ENCODE data around the gene APLP1.

APLP1 gene

DNA sequence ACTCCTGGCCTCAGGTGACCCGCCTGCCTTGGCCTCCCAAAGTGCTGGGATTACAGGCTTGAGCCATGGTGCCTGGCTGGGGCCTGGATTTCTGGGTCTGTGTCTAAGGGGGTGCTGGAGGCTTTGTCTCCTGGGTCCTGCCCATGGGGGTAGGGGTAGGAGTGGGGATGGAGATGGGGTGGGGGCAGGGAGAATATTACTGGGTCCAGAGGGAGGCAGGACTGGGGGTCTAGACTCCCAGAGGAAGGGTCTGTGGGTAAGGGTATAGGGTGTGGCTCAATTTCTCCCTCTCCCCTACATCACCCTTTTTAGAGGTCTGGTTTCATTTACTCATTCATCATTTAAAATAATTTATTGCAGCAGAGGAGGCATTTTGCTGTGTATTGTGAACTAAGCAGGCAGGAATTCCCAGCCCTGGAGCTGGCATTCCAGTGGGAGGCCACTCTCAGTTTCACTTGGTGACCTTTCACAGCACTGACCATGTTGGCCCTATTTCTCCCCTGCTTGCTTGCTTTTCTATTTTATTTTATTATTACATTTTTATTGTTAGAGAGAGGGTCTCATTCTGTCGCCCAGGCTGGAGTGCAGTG is 32.8 kb downstream of the APLP1 start:
- peak overlapping the region; percentile 88 for H3K4me3 ChIP-seq (ENCODE audit: low read depth, low read length)
- TF ChIP-seq, protein P1, sequence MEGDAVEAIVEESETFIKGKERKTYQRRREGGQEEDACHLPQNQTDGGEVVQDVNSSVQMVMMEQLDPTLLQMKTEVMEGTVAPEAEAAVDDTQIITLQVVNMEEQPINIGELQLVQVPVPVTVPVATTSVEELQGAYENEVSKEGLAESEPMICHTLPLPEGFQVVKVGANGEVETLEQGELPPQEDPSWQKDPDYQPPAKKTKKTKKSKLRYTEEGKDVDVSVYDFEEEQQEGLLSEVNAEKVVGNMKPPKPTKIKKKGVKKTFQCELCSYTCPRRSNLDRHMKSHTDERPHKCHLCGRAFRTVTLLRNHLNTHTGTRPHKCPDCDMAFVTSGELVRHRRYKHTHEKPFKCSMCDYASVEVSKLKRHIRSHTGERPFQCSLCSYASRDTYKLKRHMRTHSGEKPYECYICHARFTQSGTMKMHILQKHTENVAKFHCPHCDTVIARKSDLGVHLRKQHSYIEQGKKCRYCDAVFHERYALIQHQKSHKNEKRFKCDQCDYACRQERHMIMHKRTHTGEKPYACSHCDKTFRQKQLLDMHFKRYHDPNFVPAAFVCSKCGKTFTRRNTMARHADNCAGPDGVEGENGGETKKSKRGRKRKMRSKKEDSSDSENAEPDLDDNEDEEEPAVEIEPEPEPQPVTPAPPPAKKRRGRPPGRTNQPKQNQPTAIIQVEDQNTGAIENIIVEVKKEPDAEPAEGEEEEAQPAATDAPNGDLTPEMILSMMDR (IDR thresholded peaks at IDR 0.05; ENCODE audit: borderline replicate concordance, insufficient read depth, low read depth, low read length): no peak

DNA sequence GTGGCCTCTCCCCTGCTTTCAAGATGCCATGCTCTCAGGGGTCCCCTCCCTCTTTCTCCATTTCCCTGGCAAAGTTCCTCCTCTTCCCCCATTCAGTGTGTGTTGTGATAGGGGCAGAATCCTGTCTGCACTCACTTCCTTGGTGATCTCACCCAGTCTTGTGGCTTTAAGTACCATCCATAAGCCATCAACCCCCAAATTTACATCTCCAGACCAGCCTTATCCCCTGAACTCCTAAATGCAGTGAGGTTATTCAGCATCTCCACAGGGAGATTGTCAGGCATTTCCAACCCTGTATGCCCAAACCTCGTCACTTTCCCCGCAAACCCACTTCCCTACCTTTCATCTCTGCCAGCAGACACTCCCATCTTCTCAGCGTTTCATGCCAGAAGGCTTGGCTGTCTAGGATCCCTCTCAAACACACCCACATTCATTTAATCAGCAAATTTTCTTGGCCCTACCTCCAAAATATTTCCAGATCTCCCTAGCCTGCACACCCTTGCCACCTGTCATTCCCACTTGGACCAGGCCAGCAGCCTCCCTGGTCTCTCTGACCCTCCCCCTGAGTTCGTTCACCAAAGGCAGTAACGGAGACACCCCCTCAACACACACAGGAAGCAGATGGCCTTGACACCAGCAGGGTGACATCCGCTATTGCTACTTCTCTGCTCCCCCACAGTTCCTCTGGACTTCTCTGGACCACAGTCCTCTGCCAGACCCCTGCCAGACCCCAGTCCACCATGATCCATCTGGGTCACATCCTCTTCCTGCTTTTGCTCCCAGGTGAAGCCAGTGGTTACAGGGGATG is 33.7 kb downstream of the APLP1 start, which contains the start of gene HCST:
HCST (plus strand) TSS at position 676 of the 808 bp plus-strand sequence; CDS start at position 741, 65 bp downstream.
- H3K4me3 ChIP-seq (ENCODE audit: low read depth, low read length): peak within 1 kb of the TSS; percentile 53
- TF ChIP-seq, protein P1 (IDR thresholded peaks at IDR 0.05; ENCODE audit: borderline replicate concordance, insufficient read depth, low read depth, low read length): no peak

DNA sequence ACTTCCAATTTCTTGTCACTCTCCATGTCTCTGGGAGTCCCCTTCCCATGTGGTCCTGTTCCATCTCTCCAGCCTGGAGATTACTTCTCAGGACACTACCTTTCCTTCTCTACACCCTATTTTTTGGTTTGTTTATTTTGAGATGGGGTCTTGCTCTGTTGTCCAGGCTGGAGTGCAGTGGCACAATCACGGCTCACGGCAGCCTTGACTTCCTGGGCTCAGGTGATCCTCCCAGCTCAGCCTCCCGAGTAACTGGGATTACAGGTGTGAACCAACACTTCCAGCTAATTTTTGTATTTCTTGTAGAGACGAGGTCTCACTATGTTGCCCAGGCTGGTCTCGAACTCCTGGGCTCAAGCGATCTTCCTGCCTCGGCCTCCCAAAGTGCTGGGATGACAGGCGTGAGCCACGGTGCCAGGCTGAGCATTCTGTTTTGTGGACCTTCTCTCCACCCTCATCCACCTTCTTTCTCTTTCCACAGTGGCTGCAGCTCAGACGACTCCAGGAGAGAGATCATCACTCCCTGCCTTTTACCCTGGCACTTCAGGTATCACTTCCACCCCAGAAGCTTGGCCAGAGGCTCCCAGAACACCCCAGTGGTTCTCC is 34.6 kb downstream of the APLP1 start:
- TF ChIP-seq, protein P1 (IDR thresholded peaks at IDR 0.05; ENCODE audit: borderline replicate concordance, insufficient read depth, low read depth, low read length): no peak
- H3K4me3 ChIP-seq (ENCODE audit: low read depth, low read length): peak overlapping the region; percentile 53

DNA sequence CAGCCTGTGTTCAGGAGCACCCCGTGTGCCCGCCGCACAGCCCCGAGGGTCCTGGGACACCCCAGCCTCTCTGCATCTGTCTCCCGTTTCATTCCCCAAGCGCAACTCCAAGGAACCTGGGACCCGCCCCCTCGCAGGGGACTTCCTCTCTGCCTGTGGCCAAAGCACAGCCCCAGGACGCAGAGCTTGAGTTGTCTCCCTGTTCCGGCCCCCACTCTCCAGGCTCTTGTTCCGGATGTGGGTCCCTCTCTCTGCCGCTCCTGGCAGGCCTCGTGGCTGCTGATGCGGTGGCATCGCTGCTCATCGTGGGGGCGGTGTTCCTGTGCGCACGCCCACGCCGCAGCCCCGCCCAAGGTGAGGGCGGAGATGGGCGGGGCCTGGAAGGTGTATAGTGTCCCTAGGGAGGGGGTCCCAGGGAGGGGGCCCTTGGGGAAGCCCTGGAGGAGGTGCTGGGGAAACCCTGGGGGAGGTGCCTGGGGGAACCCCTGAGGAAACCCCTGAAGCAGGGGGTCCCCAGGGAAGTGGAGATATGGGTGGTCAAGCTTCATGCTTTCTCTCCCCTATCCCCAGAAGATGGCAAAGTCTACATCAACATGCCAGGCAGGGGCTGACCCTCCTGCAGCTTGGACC is 35.3 kb downstream of the APLP1 start:
- H3K4me3 ChIP-seq (ENCODE audit: low read depth, low read length): peak overlapping the region; percentile 53
- TF ChIP-seq, protein P1 (IDR thresholded peaks at IDR 0.05; ENCODE audit: borderline replicate concordance, insufficient read depth, low read depth, low read length): no peak

DNA sequence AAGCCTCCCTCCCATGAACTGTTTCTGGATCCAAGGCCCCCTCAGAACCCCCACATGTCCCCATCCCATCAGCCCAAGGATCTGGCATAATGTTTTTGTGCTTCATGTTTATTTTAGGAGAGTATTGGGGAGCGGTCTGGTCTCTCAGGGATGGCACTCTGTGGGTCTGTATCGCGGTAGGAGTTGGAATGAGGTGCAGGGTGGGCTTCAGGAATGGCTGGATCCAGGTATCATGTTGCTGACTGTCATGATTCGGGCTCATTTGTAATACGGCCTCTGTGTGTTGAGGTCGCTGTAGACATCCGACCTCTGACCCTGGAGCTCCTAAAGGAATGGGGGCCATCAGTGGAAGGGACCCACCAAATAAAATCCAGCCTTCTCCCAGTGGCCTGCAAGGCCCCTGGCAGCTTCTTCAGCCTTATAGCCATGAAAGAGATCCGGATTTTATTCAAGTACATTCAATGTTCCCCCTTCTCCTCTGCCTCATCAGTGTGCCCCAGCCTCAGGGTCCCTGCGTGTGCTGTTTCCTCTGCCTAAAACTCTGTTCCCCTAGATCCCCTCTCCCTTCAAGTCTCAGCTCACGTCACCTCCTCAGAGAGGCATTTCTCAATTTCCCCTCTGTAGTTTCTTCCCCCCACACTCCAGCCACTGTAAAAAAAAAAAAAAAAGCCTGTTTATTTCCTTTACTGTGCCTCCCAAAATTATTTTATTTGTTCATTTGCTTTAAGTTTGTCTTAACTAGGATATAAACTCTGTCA is 36.1 kb downstream of the APLP1 start:
- TF ChIP-seq, protein P1 (IDR thresholded peaks at IDR 0.05; ENCODE audit: borderline replicate concordance, insufficient read depth, low read depth, low read length): no peak
- no peak overlapping the region for H3K4me3 ChIP-seq (ENCODE audit: low read depth, low read length)

DNA sequence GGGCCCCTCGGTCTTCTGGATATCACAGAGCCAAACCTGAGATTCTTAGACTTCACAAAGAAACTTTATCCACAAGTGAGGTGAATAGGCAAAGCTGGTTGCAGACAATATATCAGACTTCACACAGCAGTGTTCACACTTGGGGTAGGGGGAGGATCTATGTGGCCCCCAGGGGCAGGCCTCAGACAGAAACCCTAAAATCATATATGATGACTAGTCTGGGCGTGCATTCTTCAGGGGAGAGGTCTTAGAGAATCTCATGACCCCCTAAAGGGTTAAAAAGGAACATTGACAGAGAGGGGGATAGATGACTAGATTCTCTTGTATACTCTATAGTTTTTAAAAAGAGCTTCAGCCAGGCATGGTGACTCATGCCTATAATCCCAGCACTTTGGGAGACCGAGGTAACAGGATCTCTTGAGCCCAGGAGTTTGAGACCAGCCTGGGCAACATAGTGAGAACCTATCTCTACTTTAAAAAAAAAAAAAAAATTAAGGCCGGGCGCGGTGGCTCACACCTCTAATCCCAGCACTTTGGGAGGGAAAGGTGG is 36.9 kb downstream of the APLP1 start:
- no peak overlapping the region for H3K4me3 ChIP-seq (ENCODE audit: low read depth, low read length)
- TF ChIP-seq, protein P1 (IDR thresholded peaks at IDR 0.05; ENCODE audit: borderline replicate concordance, insufficient read depth, low read depth, low read length): no peak
